HG03159 (cell line): ENCODE measurements around the gene LILRB4.
"Not testable (repeated sequence)": the region's sequence is repeated elsewhere in the genome, so short reads cannot be mapped to it uniquely, and the experiment has no call there.

Experiments
- ATAC-seq: cut with Tn5 transposase; IDR thresholded peaks from one replicate; pipeline ENCODE4 v1.9.1; 2021; ENCODE audit warnings: mild to moderate bottlenecking, moderate library complexity; ENCODE audit not compliant: unreplicated experiment

LILRB4 gene

GRCh38 chr19:54648129-54648528 is 14.7 kb upstream of the LILRB4 start:
- ATAC-seq, result no peak

GRCh38 chr19:54650108-54650655 is 12.6 kb upstream of the LILRB4 start:
- no peak for ATAC-seq

DNA sequence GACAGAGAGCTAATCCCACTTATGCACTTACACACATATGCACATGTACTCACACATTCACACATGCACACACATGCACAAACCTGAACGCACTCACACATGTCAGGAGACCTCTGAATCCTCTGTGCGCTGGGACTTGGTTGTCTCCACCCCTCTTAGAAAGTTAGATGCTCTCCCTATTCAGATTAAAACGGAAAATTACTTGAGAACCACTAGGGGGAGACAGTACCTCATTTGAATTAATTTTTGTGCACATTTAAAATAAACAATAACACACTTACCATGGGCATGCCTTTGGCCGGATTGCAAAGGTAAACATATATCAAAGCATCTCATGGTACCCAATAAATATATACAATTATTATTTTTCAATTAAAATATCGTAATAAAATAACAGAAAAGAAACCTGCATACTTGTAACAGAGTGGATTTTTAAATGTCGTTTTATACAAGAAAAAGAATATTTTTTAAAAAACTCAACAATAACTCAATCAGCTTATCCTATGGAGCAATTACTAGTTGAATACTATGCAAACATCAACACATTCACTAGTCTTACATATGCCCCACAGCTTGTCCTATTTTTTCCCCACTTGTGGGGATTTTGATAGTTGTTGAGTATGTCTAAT is 9.5 kb upstream of the LILRB4 start:
- no peak for ATAC-seq

DNA sequence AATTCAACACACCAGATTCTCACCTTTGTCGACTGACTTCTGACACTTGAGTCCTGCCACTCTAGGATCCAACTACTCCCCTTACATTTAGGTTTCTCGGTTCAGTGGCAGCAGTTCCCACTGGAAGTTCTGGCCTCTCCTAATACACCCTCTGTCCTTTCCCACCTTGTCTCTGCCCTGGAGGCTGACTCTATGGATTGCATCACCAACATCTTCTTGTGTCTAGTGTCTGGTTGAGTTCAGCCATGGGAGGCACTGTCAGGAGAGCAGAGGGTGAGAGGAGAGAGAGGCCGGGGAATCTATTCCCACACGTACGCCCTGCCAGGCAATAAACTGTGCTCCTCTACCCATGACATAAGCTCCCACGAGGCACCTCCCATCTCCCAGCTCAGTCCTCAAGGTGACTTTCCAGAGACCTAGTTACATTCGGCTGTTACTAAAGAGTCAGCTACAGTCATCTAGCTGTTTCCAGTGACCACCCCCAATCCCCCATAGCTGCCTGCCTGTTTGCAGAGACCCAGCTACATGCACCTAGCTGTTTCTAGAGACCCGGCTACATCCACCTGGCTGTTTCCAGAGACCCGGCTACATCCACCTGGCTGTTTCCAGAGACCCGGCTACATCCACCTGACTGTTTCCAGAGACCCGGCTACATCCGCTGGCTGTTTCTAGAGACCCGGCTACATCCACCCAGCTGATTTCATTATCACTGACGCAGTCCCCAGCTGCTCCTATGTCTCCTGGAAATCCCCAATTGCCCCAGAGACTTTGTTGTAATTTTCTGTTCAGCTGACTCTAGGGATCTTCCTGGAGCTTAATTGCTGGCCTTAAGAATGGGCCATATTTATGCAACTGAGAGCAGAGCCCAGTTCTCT is 8.1 kb upstream of the LILRB4 start:
- no peak for ATAC-seq

GRCh38 chr19:54659300-54659699 is 3.5 kb upstream of the LILRB4 start:
- no peak for ATAC-seq

- no peak for ATAC-seq
Measured at GRCh38 chr19:54660306-54660705, 2.5 kb upstream of the LILRB4 start.

- ATAC-seq, result no peak
Measured at GRCh38 chr19:54660964-54661363, 1.8 kb upstream of the LILRB4 start.

DNA sequence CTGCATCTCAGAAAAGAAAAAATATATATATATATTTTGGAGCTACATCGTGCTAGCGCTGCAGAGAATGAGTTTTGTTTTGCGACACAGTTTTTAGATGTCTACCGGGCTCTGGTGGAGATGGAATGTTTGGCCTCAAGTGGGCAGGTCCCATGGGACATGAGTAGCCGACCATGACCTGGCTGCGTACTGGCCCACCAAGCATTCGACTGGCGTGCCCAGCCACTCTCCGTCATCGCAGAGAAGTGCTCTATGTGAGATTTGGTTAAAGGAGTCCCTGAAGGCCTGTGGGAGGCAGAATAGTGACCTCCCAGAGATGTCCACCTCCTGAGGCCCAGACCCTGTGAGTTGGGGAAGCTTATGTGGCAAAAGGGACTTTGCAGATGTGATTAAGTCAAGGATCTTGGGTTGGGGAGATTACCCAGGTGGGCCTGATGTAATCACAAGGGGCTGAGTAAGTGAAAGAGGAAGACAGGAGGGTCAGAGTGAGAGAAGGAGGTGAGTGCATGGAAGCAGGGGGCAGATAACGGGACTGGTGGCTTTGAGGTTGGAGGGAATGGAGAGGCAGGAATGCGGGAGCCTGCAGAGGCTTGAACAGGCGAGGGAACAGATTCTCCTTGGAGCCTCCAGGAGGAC is 821 bp upstream of the LILRB4 start:
- no peak for ATAC-seq

GRCh38 chr19:54665530-54665929 is 2.7 kb downstream of the LILRB4 start:
- no peak for ATAC-seq

DNA sequence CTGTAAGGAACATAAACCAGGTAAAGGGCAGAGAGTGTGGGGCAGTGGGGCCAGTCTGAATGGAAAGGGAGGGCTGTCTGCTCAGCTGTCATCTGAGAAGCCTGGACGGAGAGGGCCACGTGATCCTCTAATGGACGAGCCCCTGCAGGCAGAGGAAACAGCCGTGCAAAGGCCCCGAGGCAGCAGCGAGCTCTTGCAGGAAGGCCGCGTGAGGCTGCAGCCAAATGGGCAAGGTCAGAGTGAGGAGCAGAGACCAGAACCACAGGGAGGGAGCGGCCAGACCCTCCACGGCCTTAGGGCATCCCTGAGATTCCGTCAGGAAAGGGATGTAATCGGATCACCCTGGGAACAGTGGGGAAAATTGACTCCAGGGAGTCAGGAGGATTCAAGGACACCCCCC is 4.4 kb downstream of the LILRB4 start:
- ATAC-seq, result no peak

DNA sequence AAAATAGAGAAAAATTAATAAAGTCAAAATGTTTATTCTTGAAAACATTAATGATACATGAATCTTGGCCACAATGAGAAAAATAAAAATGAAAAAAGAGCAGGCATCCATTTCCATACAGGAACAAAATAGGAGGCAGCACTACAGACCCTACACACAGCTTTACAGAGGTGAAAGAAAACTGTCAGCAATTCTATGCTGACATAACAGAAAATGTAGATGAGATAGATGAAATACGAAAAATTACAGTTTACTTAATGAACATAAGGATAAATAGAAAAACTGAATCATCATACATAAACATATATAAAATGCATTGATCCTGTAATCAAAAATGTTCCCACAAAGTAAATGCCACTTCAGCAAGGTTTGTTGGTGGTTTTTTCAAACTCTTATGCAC is 5.6 kb downstream of the LILRB4 start:
- no peak for ATAC-seq

- ATAC-seq, result no peak
Measured at GRCh38 chr19:54670576-54671357, 8.0 kb downstream of the LILRB4 start.

- no peak for ATAC-seq
Measured at GRCh38 chr19:54673222-54673621, 10.4 kb downstream of the LILRB4 start.

DNA sequence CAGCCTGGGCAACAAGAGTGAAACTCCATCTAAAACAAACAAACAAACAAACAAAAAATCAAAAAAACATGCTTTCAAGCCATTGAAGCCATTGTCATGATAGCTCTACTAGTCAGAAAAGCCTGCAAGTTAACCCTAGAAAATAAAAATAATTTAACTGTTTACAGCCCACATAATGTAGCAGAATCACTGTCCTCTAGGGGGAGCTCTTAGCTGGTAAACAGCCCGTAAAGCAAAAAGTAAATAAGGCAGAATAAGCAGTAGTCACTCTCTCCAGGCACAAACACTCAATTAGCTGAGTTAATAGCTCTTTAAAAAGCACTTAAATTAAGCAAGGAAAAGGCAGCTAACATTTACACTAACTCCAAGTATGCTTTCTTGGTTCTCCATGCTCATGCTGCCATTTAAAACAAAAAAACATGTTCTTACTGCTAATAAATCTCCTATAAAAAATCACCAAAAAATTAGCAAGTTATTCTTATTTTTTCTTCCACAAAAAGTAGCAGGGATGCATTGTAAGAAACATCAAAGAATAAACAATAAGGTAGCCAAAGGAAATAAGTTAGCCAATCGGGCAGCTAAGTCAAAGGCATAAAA is 11.3 kb downstream of the LILRB4 start:
- no peak for ATAC-seq

- not testable (repeated sequence) for ATAC-seq
Measured at GRCh38 chr19:54676210-54676834, 13.5 kb downstream of the LILRB4 start.

DNA sequence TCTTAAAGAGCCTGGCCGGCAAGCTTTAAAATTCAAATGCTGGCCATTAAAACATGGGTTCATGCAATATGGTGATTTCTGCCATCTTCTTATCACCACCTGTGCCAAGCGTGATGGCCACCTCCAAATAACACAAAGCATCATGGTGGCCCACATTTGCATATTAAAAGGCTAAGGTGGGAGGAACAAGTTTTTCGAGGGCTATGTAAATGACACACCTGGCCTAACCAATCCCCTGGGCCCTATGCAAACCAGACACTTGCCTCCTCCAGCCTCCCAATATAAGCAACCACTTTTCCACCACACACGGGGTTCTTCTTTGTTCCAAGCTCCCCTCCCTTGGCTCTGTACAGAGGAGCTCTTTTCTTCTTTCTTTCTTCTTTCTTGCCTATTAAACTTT is 14.4 kb downstream of the LILRB4 start:
- ATAC-seq, result no peak

DNA sequence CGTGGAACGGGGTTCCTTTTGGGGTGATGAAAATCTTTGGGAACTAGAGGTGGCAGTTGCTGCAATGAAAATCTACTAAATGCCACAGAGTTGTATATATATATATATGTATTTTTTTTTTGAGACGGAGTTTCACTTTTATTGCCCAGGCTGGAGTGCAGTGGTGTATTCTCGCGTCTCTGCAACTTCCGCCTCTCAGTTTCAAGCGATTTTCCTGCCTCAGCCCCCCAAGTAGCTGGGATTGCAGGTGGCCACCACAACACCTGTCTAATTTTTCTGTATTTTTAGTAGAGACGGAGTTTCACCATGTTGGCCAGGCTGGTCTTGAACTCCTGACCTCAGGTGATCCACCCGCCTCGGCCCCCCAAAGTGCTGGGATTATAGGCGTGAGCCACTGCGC is 18.8 kb downstream of the LILRB4 start:
- ATAC-seq, result not testable (repeated sequence)

- no peak for ATAC-seq
Measured at GRCh38 chr19:54682306-54682856, 19.6 kb downstream of the LILRB4 start.

DNA sequence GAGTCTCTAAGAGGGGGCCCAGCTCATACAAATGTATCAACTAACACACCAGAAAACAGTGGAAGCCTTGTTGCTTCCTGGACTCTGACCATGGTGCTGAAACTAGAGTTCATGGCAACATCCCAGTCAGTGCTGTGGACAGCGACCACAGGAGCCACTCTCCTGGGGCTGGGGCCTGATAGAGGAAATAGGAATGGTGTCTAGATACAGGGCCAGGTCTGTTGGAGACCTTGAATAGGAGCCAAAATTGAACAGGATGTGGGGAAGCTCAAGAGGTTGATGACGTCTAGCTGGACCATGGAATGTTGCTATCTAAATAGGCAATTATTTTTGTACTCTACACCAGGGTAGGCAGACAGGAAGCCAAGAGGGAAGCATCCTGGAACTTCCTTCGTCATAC is 21.7 kb downstream of the LILRB4 start:
- no peak for ATAC-seq
